Esophagus muscularis mucosa (tissue), 4 donors: ENCODE results near the gene SHE.

Experiments
- EP300 ChIP-seq: sonication (generic); formaldehyde crosslinking; IDR thresholded peaks from one replicate; pipeline ENCODE4 v1.6.1; 2017; ENCODE audit warnings: antibody characterized with exemption
- POLR2A ChIP-seq: fragments of 450-650 bp; IDR thresholded peaks from one replicate; pipeline ENCODE4 v1.6.1; 2017; ENCODE audit warnings: antibody characterized with exemption, moderate library complexity, mild to moderate bottlenecking, low read depth
- POLR2AphosphoS5 ChIP-seq, 2 donors: sonication (generic); formaldehyde crosslinking; IDR thresholded peaks; one replicate each; pipeline ENCODE4 v1.6.1; 2017; ENCODE audit warnings: antibody characterized with exemption in 2 of 2
- TF ChIP-seq, protein P1 (sequence below), 3 experiments: fragments of 200-600 bp in 2 of 3; fragments of 450-650 bp in 1 of 3; sonication (generic) in 2 of 3; IDR thresholded peaks; one replicate each; pipeline ENCODE4 v1.5.1; 2017 to 2019; ENCODE audit warnings: antibody characterized with exemption in 3 of 3, mild to moderate bottlenecking in 2 of 3, moderate library complexity in 1 of 3

DNA sequence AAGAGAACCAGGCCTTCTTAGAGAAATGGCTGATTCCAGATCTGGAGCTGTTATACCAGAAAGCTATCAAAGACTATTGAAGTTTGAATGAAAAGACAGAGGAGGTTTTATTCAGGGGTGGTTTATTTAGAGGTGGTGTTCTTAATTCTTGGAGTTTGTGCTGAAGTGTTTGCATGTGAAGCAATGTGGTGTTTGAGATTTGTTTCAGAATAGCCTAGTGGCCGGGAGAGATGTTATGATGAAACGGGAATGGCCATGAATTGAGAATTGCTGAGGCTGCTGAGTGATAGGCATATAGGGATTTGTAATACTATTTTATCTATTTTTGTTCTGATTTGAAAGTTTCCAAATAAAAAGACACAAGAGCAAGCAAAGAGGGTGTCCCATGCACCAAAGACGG, 10.5 kb upstream of the SHE start:
- TF ChIP-seq, protein P1, sequence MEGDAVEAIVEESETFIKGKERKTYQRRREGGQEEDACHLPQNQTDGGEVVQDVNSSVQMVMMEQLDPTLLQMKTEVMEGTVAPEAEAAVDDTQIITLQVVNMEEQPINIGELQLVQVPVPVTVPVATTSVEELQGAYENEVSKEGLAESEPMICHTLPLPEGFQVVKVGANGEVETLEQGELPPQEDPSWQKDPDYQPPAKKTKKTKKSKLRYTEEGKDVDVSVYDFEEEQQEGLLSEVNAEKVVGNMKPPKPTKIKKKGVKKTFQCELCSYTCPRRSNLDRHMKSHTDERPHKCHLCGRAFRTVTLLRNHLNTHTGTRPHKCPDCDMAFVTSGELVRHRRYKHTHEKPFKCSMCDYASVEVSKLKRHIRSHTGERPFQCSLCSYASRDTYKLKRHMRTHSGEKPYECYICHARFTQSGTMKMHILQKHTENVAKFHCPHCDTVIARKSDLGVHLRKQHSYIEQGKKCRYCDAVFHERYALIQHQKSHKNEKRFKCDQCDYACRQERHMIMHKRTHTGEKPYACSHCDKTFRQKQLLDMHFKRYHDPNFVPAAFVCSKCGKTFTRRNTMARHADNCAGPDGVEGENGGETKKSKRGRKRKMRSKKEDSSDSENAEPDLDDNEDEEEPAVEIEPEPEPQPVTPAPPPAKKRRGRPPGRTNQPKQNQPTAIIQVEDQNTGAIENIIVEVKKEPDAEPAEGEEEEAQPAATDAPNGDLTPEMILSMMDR (IDR thresholded peaks at IDR 0.05): no peak
- TF ChIP-seq POLR2AphosphoS5 (IDR thresholded peaks at IDR 0.05) (no peak), POLR2A (no peak), EP300 (no peak)
